Vagina (tissue), 2 donors: Measurements from ENCODE around the gene KIAA0513. TPM values are rescaled to one million over a fixed set of nuclear protein-coding genes. Genes with fewer than 3 reads are reported as not detected.

ENCODE experiments used
- DNase-seq, 2 donors: peaks; one replicate each; pipeline ENCODE4 v3.0.0-alpha.2; 2017; ENCODE audit errors: extremely low spot score in 2 of 2
- H3K27ac ChIP-seq: fragments of 200-600 bp; sonication (generic); one replicate; pipeline ENCODE4 v1.5.1; 2019
- H3K27me3 ChIP-seq: fragments of 200-600 bp; sonication (generic); one replicate; pipeline ENCODE4 v1.5.1; 2019
- H3K36me3 ChIP-seq, 2 donors: fragments of 200-600 bp; sonication (generic); one replicate each; pipeline ENCODE4 v1.5.1; 2017 to 2019
- H3K4me1 ChIP-seq: fragments of 200-600 bp; sonication (generic); one replicate; pipeline ENCODE4 v1.5.1; 2019
- H3K4me3 ChIP-seq, 2 donors: fragments of 200-600 bp; sonication (generic); 1 replicate in 1 of 2; 2 replicates in 1 of 2; pipeline ENCODE4 v1.5.1; 2016 to 2019
- H3K9me3 ChIP-seq: fragments of 200-600 bp; sonication (generic); one replicate; pipeline ENCODE4 v1.5.1; 2019
- CTCF ChIP-seq, 3 experiments: fragments of 450-650 bp in 2 of 3; fragments of 200-600 bp in 1 of 3; sonication (generic) in 1 of 3; IDR thresholded peaks; one replicate each; pipeline ENCODE4 v1.5.1; 2017 to 2019; ENCODE audit warnings: antibody characterized with exemption in 3 of 3, mild to moderate bottlenecking in 2 of 3, moderate library complexity in 2 of 3
- POLR2A ChIP-seq, 2 donors: fragments of 450-650 bp; IDR thresholded peaks; one replicate each; pipeline ENCODE4 v1.6.1; 2017; ENCODE audit warnings: antibody characterized with exemption in 2 of 2, mild to moderate bottlenecking in 2 of 2, moderate library complexity in 2 of 2
- POLR2AphosphoS5 ChIP-seq, 2 donors: sonication (generic); formaldehyde crosslinking; IDR thresholded peaks; one replicate each; pipeline ENCODE4 v1.9.0; 2017; ENCODE audit warnings: antibody characterized with exemption in 2 of 2, mild to moderate bottlenecking in 2 of 2, low read depth in 1 of 2; ENCODE audit not compliant: insufficient read depth in 1 of 2
- intact Hi-C: fragments of 100-400 bp; cut with DNase I; formaldehyde crosslinking; loops from one replicate; pipeline ENCODE4 v1.15.1; 2023
- total RNA-seq: library from RNA; depleted of rRNA; stranded (reverse); fragments of >200 nt; gene quantifications from one replicate; pipeline ENCODE4 v1.2.3, GENCODE V29; 2016

Gene KIAA0513
- total RNA-seq, 1 donor from 2014 or later, result 26.8 TPM

- Histone ChIP-seq H3K9me3 (no peaks in the 10 kb centered on the region), H3K27ac (peak overlapping the region; percentile 88), H3K4me1 (peaks cover 71% of the 10 kb centered on the region), H3K36me3 (peaks cover 0 to 2% of the 10 kb centered on the region in 2 donors), H3K27me3 (no peaks in the 10 kb centered on the region), H3K4me3 (no peak overlapping the region)
- no peak for DNase-seq
- intact Hi-C loops, result no loop called here
- TF ChIP-seq POLR2AphosphoS5 (IDR thresholded peaks at IDR 0.05; ENCODE audit: insufficient read depth in 1 of 2, low read depth in 1 of 2) (no peak), POLR2A (IDR thresholded peaks at IDR 0.05) (no peak), CTCF (IDR thresholded peaks at IDR 0.05) (no peak)
These were observed 28.4 kb upstream of the KIAA0513 start for GRCh38 chr16:84999200-84999599.

- Histone ChIP-seq H3K4me1 (peaks cover 71% of the 10 kb centered on the region), H3K4me3 (no peak overlapping the region), H3K27me3 (no peaks in the 10 kb centered on the region), H3K36me3 (no peaks in the 10 kb centered on the region), H3K9me3 (no peaks in the 10 kb centered on the region), H3K27ac (peak overlapping the region; percentile 88)
- TF ChIP-seq POLR2A (IDR thresholded peaks at IDR 0.05), result no peak
- no peak for TF ChIP-seq CTCF (IDR thresholded peaks at IDR 0.05)
- TF ChIP-seq POLR2AphosphoS5 (IDR thresholded peaks at IDR 0.05; ENCODE audit: insufficient read depth in 1 of 2, low read depth in 1 of 2), result no peak
- intact Hi-C loops, result no loop called here
- no peak for DNase-seq
These were observed 27.6 kb upstream of the KIAA0513 start for GRCh38 chr16:84999857-85000480.

- TF ChIP-seq CTCF (IDR thresholded peaks at IDR 0.05) (no peak), POLR2AphosphoS5 (IDR thresholded peaks at IDR 0.05; ENCODE audit: insufficient read depth in 1 of 2, low read depth in 1 of 2) (no peak)
- no peaks in the 10 kb centered on the region for H3K9me3 ChIP-seq
- H3K4me3 ChIP-seq, result peak overlapping the region; percentile 1 to 7
- no peak for DNase-seq
- intact Hi-C loops, result no loop called here
- H3K4me1 ChIP-seq, result peaks cover 77% of the 10 kb centered on the region
- no peaks in the 10 kb centered on the region for H3K36me3 ChIP-seq
- H3K27me3 ChIP-seq, result no peaks in the 10 kb centered on the region
- peak overlapping the region; percentile 88 for H3K27ac ChIP-seq
These were observed 25.5 kb upstream of the KIAA0513 start for GRCh38 chr16:85002099-85002541.

GRCh38 chr16:85002608-85003007 lies 25.0 kb upstream of the KIAA0513 start:
- TF ChIP-seq POLR2AphosphoS5 (IDR thresholded peaks at IDR 0.05; ENCODE audit: insufficient read depth in 1 of 2, low read depth in 1 of 2) (peak in 1 of 2 donors; percentile 12), POLR2A (IDR thresholded peaks at IDR 0.05) (no peak), CTCF (IDR thresholded peaks at IDR 0.05) (no peak)
- H3K4me3 ChIP-seq, result peak overlapping the region; percentile 1 to 7
- H3K4me1 ChIP-seq, result peaks cover 80% of the 10 kb centered on the region
- no peaks in the 10 kb centered on the region for H3K27me3 ChIP-seq
- intact Hi-C loops, result no loop called here
- no peaks in the 10 kb centered on the region for H3K36me3 ChIP-seq
- peak overlapping the region; percentile 88 for H3K27ac ChIP-seq
- no peaks in the 10 kb centered on the region for H3K9me3 ChIP-seq
- no peak for DNase-seq

GRCh38 chr16:85003076-85003475 lies 24.5 kb upstream of the KIAA0513 start:
- intact Hi-C loops, result no loop called here
- Histone ChIP-seq H3K27me3 (no peaks in the 10 kb centered on the region), H3K9me3 (no peaks in the 10 kb centered on the region), H3K27ac (peak overlapping the region; percentile 88), H3K36me3 (no peaks in the 10 kb centered on the region), H3K4me3 (peak overlapping the region in 1 of 2 donors; percentile 1), H3K4me1 (peaks cover 85% of the 10 kb centered on the region)
- no peak for DNase-seq
- TF ChIP-seq CTCF (IDR thresholded peaks at IDR 0.05) (no peak), POLR2AphosphoS5 (IDR thresholded peaks at IDR 0.05; ENCODE audit: insufficient read depth in 1 of 2, low read depth in 1 of 2) (peak in 1 of 2 donors; percentile 2)
